GM19238 (cell line): Measurements from ENCODE around the gene SDSL.

Source experiments
- DNase-seq: peaks from one replicate; pipeline ENCODE4 v3.0.0; 2011; ENCODE audit warnings: low spot score; ENCODE audit not compliant: insufficient read length

SDSL gene

GRCh38 chr12:113422030-113422885 is at the start of gene SDSL:
Gene SDSL (plus strand): TSS chr12:113422380. CDS start chr12:113427983, 5,603 bp downstream.
- peak; percentile 59 for DNase-seq

- DNase-seq: no peak
These were observed 48.7 kb upstream of the SDSL start for GRCh38 chr12:113373440-113373839.

- DNase-seq: no peak
These were observed 48.2 kb upstream of the SDSL start for GRCh38 chr12:113373969-113374368.

GRCh38 chr12:113374823-113375428 is 47.3 kb upstream of the SDSL start:
- DNase-seq: no peak

- no peak for DNase-seq
These were observed 43.9 kb upstream of the SDSL start for GRCh38 chr12:113378291-113378690.

GRCh38 chr12:113381220-113381619 is 41.0 kb upstream of the SDSL start:
- no peak for DNase-seq

- no peak for DNase-seq
These were observed 40.0 kb upstream of the SDSL start for GRCh38 chr12:113382206-113382605.

GRCh38 chr12:113384778-113385177 is 37.4 kb upstream of the SDSL start:
- no peak for DNase-seq

GRCh38 chr12:113385282-113385882 is 36.8 kb upstream of the SDSL start:
- no peak for DNase-seq

- DNase-seq: no peak
These were observed 35.2 kb upstream of the SDSL start for GRCh38 chr12:113386866-113387566.

- no peak for DNase-seq
These were observed 34.5 kb upstream of the SDSL start for GRCh38 chr12:113387631-113388030.

GRCh38 chr12:113388351-113388750 is 33.8 kb upstream of the SDSL start:
- no peak for DNase-seq

- DNase-seq: no peak
These were observed 31.8 kb upstream of the SDSL start for GRCh38 chr12:113390064-113391043.

- DNase-seq: no peak
These were observed 31.0 kb upstream of the SDSL start for GRCh38 chr12:113391145-113391544.

- DNase-seq: no peak
These were observed 30.4 kb upstream of the SDSL start for GRCh38 chr12:113391650-113392337.

GRCh38 chr12:113392520-113392919 is 29.7 kb upstream of the SDSL start:
- DNase-seq: no peak

GRCh38 chr12:113392988-113393579 is 29.1 kb upstream of the SDSL start:
- no peak for DNase-seq

- DNase-seq: no peak
These were observed 28.4 kb upstream of the SDSL start for GRCh38 chr12:113393749-113394148.

GRCh38 chr12:113395119-113395518 is 27.1 kb upstream of the SDSL start:
- DNase-seq: no peak

GRCh38 chr12:113396200-113396599 is 26.0 kb upstream of the SDSL start:
- DNase-seq: no peak
